Midbrain (tissue), 1 donor: ENCODE data around the gene PCDH7.

Source experiments
- DNase-seq: peaks from one replicate; lab custom pipeline; 2025; lab: John Stamatoyannopoulos, UW

Gene PCDH7

GRCh38 chr4:30727409-30727808, 7.2 kb downstream of the PCDH7 start:
- no peak for DNase-seq

- no peak for DNase-seq
Observed at GRCh38 chr4:30728311-30728710, 8.1 kb downstream of the PCDH7 start.

GRCh38 chr4:30743897-30744296, 23.7 kb downstream of the PCDH7 start:
- DNase-seq: no peak

GRCh38 chr4:30744386-30744785, 24.2 kb downstream of the PCDH7 start:
- no peak for DNase-seq

- DNase-seq: no peak
Observed at GRCh38 chr4:30744957-30745640, 24.9 kb downstream of the PCDH7 start.

- no peak for DNase-seq
Observed at GRCh38 chr4:30746735-30747134, 26.6 kb downstream of the PCDH7 start.

GRCh38 chr4:30753316-30753715, 33.1 kb downstream of the PCDH7 start:
- DNase-seq: no peak

- DNase-seq: no peak
Observed at GRCh38 chr4:30754021-30754420, 33.9 kb downstream of the PCDH7 start.

GRCh38 chr4:30755346-30755745, 35.2 kb downstream of the PCDH7 start:
- no peak for DNase-seq

GRCh38 chr4:30756553-30756952, 36.4 kb downstream of the PCDH7 start:
- no peak for DNase-seq

GRCh38 chr4:30757357-30757756, 37.2 kb downstream of the PCDH7 start:
- no peak for DNase-seq

- DNase-seq: no peak
Observed at GRCh38 chr4:30760551-30760950, 40.4 kb downstream of the PCDH7 start.

- no peak for DNase-seq
Observed at GRCh38 chr4:30763321-30763727, 43.2 kb downstream of the PCDH7 start.

- no peak for DNase-seq
Observed at GRCh38 chr4:30765022-30765421, 44.9 kb downstream of the PCDH7 start.

- no peak for DNase-seq
Observed at GRCh38 chr4:30767147-30767845, 47.1 kb downstream of the PCDH7 start.

- no peak for DNase-seq
Observed at GRCh38 chr4:30768277-30768676, 48.1 kb downstream of the PCDH7 start.

GRCh38 chr4:30769093-30769492, 48.9 kb downstream of the PCDH7 start:
- DNase-seq: no peak

GRCh38 chr4:30770049-30770549, 49.9 kb downstream of the PCDH7 start:
- DNase-seq: no peak

GRCh38 chr4:30770812-30771211, 50.6 kb downstream of the PCDH7 start:
- DNase-seq: no peak

- DNase-seq: no peak
Observed at GRCh38 chr4:30776451-30776850, 56.3 kb downstream of the PCDH7 start.

- DNase-seq: no peak
Observed at GRCh38 chr4:30776921-30777415, 56.8 kb downstream of the PCDH7 start.
